Astrocyte of the cerebellum (primary cell): ENCODE measurements around the gene NKX3-2.

Source experiments
- DNase-seq: peaks from one replicate; pipeline ENCODE4 v3.0.0-alpha.2; 2011; ENCODE audit warnings: low read depth
- H3K4me3 ChIP-seq: 2 replicates; pipeline ENCODE4 v1.5.1; 2011; ENCODE audit warnings: mild to moderate bottlenecking, low read depth, low read length, moderate library complexity
- CTCF ChIP-seq: IDR thresholded peaks from 2 replicates; pipeline ENCODE4 v1.5.1; 2012; ENCODE audit warnings: low read length, low read depth, moderate library complexity, mild to moderate bottlenecking; ENCODE audit errors: missing control alignments
- in situ Hi-C: cut with HindIII; loops from 2 replicates; pipeline ENCODE4 v1.10.0; 2017; ENCODE audit warnings: low sequenced_read_pairs

Gene NKX3-2

GRCh38 chr4:13509442-13509841 lies 34.9 kb downstream of the NKX3-2 start:
- TF ChIP-seq CTCF, result no peak
- in situ Hi-C loops, result no loop called here

GRCh38 chr4:13504374-13504773 lies 39.9 kb downstream of the NKX3-2 start:
- no peak for TF ChIP-seq CTCF
- no peak for DNase-seq
- in situ Hi-C loops, result no loop called here

More at GRCh38 chr4:13509442-13509841, 34.9 kb downstream of the NKX3-2 start:
- H3K4me3 ChIP-seq, result no peak overlapping the region
- DNase-seq, result no peak

GRCh38 chr4:13498469-13498868 lies 45.8 kb downstream of the NKX3-2 start:
- H3K4me3 ChIP-seq, result no peak overlapping the region
- TF ChIP-seq CTCF, result no peak
- in situ Hi-C loops, result no loop called here
- DNase-seq, result no peak

More at GRCh38 chr4:13504374-13504773, 39.9 kb downstream of the NKX3-2 start:
- H3K4me3 ChIP-seq, result no peak overlapping the region

GRCh38 chr4:13496605-13497004 lies 47.7 kb downstream of the NKX3-2 start:
- in situ Hi-C loops, result no loop called here
- H3K4me3 ChIP-seq, result no peak overlapping the region
- TF ChIP-seq CTCF, result no peak
- no peak for DNase-seq

GRCh38 chr4:13495753-13496152 lies 48.6 kb downstream of the NKX3-2 start:
- no peak overlapping the region for H3K4me3 ChIP-seq
- in situ Hi-C loops, result no loop called here
- no peak for DNase-seq
- TF ChIP-seq CTCF, result no peak

GRCh38 chr4:13493793-13494192 lies 50.5 kb downstream of the NKX3-2 start:
- DNase-seq, result no peak
- TF ChIP-seq CTCF, result no peak
- in situ Hi-C loops, result no loop called here
- H3K4me3 ChIP-seq, result no peak overlapping the region

- no peak for DNase-seq
- TF ChIP-seq CTCF, result no peak
- in situ Hi-C loops, result no loop called here
- no peak overlapping the region for H3K4me3 ChIP-seq
These were observed 51.6 kb downstream of the NKX3-2 start for GRCh38 chr4:13492747-13493146.
